Right cardiac atrium (tissue), 5 donors: ENCODE results near the gene UIMC1. TPM values are rescaled to one million over a fixed set of nuclear protein-coding genes. Genes with fewer than 3 reads are reported as not detected.
A peak's percentile ranks its signal among the peaks of the same experiment; 100 is the strongest.
"Not testable (repeated sequence)": the region's sequence is repeated elsewhere in the genome, so short reads cannot be mapped to it uniquely, and the experiment has no call there.

Source experiments
- ATAC-seq, 2 donors: fragments of 200-7000 bp; cut with Tn5 transposase; one replicate each; pipeline versions ENCODE4 v1.8.0 to v1.9.1; 2020; ENCODE audit warnings: moderate library complexity in 2 of 2, mild to moderate bottlenecking in 1 of 2
- DNase-seq, 3 donors: peaks; one replicate each; pipeline ENCODE4 v3.0.0-alpha.2; 2020
- H3K27ac ChIP-seq: one replicate; pipeline ENCODE4 v1.5.1; 2013; ENCODE audit warnings: mild to moderate bottlenecking, low read length, control low read depth, moderate library complexity
- H3K27me3 ChIP-seq: one replicate; pipeline ENCODE4 v1.6.1; 2013; ENCODE audit not compliant: control insufficient read depth, insufficient read depth
- H3K4me1 ChIP-seq: one replicate; pipeline ENCODE4 v1.6.1; 2013; ENCODE audit warnings: low read length; ENCODE audit not compliant: control insufficient read depth, insufficient read depth
- H3K4me3 ChIP-seq: one replicate; pipeline ENCODE4 v1.5.1; 2013; ENCODE audit warnings: low read length, control low read depth
- H3K9me3 ChIP-seq: one replicate; pipeline ENCODE4 v1.6.1; 2013; ENCODE audit warnings: low read length; ENCODE audit not compliant: control insufficient read depth
- WGBS: extraction: QIAGEN DNeasy Blood & Tissue Kit; methylation state at CpG from one replicate; pipeline ENCODE4 v1.1.7; 2013; 5-methylcytosine and 5-hydroxymethylcytosine counted together
- intact Hi-C, 4 donors: fragments of 100-400 bp; cut with DNase I; formaldehyde crosslinking; loops; one replicate each; pipeline versions ENCODE4 v1.11.0 to v1.14.0; 2022 to 2023
- long read RNA-seq, 4 donors: library from polyadenylated mRNA; unstranded; transcript quantifications; one replicate each; pipeline ENCODE4 v2.0.0, GENCODE V29; 2020 to 2021
- polyA plus RNA-seq: library from polyadenylated mRNA; stranded (reverse); fragments of 200-250 nt; gene quantifications from one replicate; pipeline ENCODE4 v1.2.3, GENCODE V29; 2013
- total RNA-seq, 4 donors: library from RNA; stranded (reverse); fragmentation: NEBNext Ultra II Directional; extraction: Animal tissue kit (Norgen Biotek cat#: 25700); gene quantifications; one replicate each; pipeline ENCODE4 v1.2.1, GENCODE V29; 2021
- donor health status: healthy with polysubstance abuse.
- donor health status: DM: no; HTN: yes; CAD: no.
- donor health status: DM: no; HTN: no; CAD: no.
- donor health status: DM: no; HTN: yes; CAD: no; lungs with severe emphysema.
- donor health status: DM: yes; HTN: yes; CAD: no.

UIMC1 gene
- 10 to 100 TPM; 27.5 to 37.6 (median 29.9) TPM for total RNA-seq
- 15.3 TPM for polyA plus RNA-seq
- long read RNA-seq, donor 1, transcript UIMC1-212 (15 exons, 2,502 nt), result major isoform, 11 of 50 reads
- long read RNA-seq, donor 1, partial matches to known transcripts, result 3 of 50 reads
- long read RNA-seq, donor 1, other reads (novel, unspliced or antisense), result 34 of 50 reads
- long read RNA-seq, donor 2, transcript UIMC1-212 (15 exons, 2,502 nt), result major isoform, 7 of 23 reads
- long read RNA-seq, donor 2, partial matches to known transcripts, result 1 of 23 reads
- long read RNA-seq, donor 2, other reads (novel, unspliced or antisense), result 15 of 23 reads
- long read RNA-seq, donor 3, transcript UIMC1-212 (15 exons, 2,502 nt), result major isoform, 22 of 99 reads
- long read RNA-seq, donor 3, partial matches to known transcripts, result 4 of 99 reads
- long read RNA-seq, donor 3, other reads (novel, unspliced or antisense), result 69 of 99 reads
- long read RNA-seq, donor 4, transcript UIMC1-212 (15 exons, 2,502 nt), result major isoform, 5 of 13 reads
- long read RNA-seq, donor 4, partial matches to known transcripts, result 0 of 13 reads
- long read RNA-seq, donor 4, other reads (novel, unspliced or antisense), result 8 of 13 reads

DNA sequence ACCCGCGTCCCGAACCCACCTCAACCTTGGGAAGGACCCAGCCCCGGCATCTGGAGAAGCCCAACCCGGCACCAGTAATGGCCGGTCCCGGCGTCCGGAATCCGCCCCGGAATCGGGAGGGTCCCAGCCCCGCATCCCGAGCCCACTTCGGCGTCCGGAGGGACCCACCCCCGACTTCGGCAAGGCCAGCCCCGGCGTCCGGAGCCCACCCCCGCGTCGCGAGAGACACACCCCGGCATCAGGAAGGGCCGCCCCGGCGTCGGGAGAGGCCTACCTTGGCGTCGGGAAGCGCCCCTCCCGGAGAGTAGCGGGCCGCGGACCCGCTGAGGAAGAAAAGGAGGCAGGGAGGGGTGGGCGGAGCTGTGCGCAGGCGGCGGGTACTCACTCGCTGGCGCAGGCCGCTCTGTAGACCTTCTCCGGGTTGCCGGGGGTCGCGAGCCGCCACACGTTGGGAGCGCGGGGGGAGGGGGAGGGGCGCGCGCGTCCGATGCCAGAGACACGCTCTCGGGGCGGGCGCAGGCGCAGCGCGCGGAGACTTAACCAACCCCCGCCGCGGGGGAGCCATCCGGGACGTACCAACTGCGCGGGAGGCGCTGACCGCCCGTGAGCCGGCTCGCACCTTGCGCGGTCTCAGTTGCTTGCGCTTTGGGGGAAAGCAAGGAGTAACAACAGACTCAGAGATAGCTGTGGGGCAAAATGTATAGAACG, at the start of gene UIMC1:
Gene UIMC1 (minus strand): TSS at position 515 of the 708 bp plus-strand sequence. CDS start 24,164 bp downstream, outside the sequence.
- Histone ChIP-seq H3K27ac (peak within 1 kb of the TSS; percentile 87), H3K4me1 (no peaks in the 10 kb centered on the region), H3K27me3 (no peaks in the 10 kb centered on the region), H3K9me3 (no peaks in the 10 kb centered on the region), H3K4me3 (peak within 1 kb of the TSS; percentile 81)
- ATAC-seq, result peak; percentile 94 to 95
- DNase-seq, result peak; percentile 90 to 97 (median 96)
- under 1% methylated on average over 83 of the region's 83 CpGs for WGBS
- intact Hi-C loops, result no loop called here

DNA sequence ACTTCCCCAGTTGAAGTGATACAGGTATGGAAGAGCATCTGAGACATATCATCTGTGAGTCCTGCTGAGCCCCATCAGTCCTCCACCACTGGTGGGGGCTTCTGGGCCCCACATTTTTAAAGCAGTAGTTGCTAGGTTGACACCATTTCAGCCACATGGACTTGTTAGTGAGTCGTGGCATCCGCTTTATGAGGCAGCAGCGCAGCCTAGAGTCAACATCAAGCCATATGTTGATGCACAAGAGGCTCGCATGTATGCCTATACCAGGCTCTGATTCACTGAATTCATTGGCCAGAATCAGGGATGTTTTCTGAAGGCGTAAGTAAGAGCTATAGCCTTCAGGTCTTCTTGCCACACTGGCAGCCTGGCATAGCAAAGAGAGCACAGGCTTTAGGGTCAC, 42.7 kb upstream of the UIMC1 start:
- DNase-seq, result no peak
- H3K4me1 ChIP-seq, result no peaks in the 10 kb centered on the region
- ATAC-seq, result no peak
- no peak overlapping the region for H3K27ac ChIP-seq
- H3K9me3 ChIP-seq, result no peaks in the 10 kb centered on the region
- intact Hi-C loops, result no loop called here
- H3K27me3 ChIP-seq, result no peaks in the 10 kb centered on the region
- H3K4me3 ChIP-seq, result no peak overlapping the region
- 92% methylated on average over 5 of the region's 5 CpGs for WGBS

- H3K27ac ChIP-seq, H3K4me1 ChIP-seq, DNase-seq, H3K27me3 ChIP-seq, intact Hi-C loops, H3K9me3 ChIP-seq, ATAC-seq, H3K4me3 ChIP-seq: not testable (repeated sequence)
- 96% methylated on average over 7 of the region's 7 CpGs for WGBS
Measured at GRCh38 chr5:177048531-177048930, 42.0 kb upstream of the UIMC1 start.

GRCh38 chr5:177045631-177046030, 39.1 kb upstream of the UIMC1 start:
- 94% methylated on average over 4 of the region's 4 CpGs for WGBS
- DNase-seq, result no peak
- intact Hi-C loops, result no loop called here
- Histone ChIP-seq H3K4me1 (no peaks in the 10 kb centered on the region), H3K27ac (no peak overlapping the region), H3K27me3 (no peaks in the 10 kb centered on the region), H3K4me3 (no peak overlapping the region), H3K9me3 (no peaks in the 10 kb centered on the region)
- no peak for ATAC-seq

GRCh38 chr5:177044641-177045040, 38.1 kb upstream of the UIMC1 start:
- no peak overlapping the region for H3K4me3 ChIP-seq
- intact Hi-C loops, result no loop called here
- H3K27ac ChIP-seq, result no peak overlapping the region
- WGBS, result 89% methylated on average over 1 of the region's 1 CpG
- no peaks in the 10 kb centered on the region for H3K27me3 ChIP-seq
- H3K9me3 ChIP-seq, result no peaks in the 10 kb centered on the region
- DNase-seq, result no peak
- no peak for ATAC-seq
- no peaks in the 10 kb centered on the region for H3K4me1 ChIP-seq

- Histone ChIP-seq H3K27ac (no peak overlapping the region), H3K4me1 (no peaks in the 10 kb centered on the region), H3K4me3 (no peak overlapping the region), H3K27me3 (no peaks in the 10 kb centered on the region), H3K9me3 (no peaks in the 10 kb centered on the region)
- intact Hi-C loops, result no loop called here
- DNase-seq (no peak), ATAC-seq (no peak)
- 61% methylated on average over 1 of the region's 1 CpG for WGBS
Measured at GRCh38 chr5:177043958-177044357, 37.4 kb upstream of the UIMC1 start.

GRCh38 chr5:177043114-177043513, 36.5 kb upstream of the UIMC1 start:
- DNase-seq, result no peak
- Histone ChIP-seq H3K27me3 (no peaks in the 10 kb centered on the region), H3K27ac (no peak overlapping the region), H3K9me3 (no peaks in the 10 kb centered on the region), H3K4me1 (no peaks in the 10 kb centered on the region), H3K4me3 (no peak overlapping the region)
- ATAC-seq, result no peak
- intact Hi-C loops, result no loop called here
- WGBS, result 97% methylated on average over 6 of the region's 6 CpGs

DNA sequence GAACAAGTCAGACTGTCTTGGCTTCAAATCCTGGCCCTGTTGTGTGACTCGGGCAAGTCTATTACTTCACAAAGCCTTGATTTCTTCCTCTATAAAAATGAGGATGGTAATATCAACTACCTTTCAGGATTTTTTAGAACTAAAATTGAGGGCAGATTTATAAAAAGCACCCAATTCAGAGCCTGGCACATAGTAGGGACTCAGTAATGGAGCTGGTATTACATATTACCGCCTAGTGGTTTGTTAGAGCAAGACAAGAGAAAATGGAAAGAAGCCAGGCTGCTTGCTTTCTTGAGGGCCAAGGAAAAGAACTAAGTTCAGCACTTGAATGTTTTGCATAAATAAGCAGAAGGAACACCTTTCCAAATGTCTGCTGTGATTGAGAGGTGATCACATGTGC, 35.4 kb upstream of the UIMC1 start:
- ATAC-seq (no peak), DNase-seq (no peak)
- intact Hi-C loops, result no loop called here
- Histone ChIP-seq H3K27ac (no peak overlapping the region), H3K4me3 (no peak overlapping the region), H3K9me3 (no peaks in the 10 kb centered on the region), H3K4me1 (no peaks in the 10 kb centered on the region), H3K27me3 (no peaks in the 10 kb centered on the region)
- WGBS, result 97% methylated on average over 2 of the region's 2 CpGs

DNA sequence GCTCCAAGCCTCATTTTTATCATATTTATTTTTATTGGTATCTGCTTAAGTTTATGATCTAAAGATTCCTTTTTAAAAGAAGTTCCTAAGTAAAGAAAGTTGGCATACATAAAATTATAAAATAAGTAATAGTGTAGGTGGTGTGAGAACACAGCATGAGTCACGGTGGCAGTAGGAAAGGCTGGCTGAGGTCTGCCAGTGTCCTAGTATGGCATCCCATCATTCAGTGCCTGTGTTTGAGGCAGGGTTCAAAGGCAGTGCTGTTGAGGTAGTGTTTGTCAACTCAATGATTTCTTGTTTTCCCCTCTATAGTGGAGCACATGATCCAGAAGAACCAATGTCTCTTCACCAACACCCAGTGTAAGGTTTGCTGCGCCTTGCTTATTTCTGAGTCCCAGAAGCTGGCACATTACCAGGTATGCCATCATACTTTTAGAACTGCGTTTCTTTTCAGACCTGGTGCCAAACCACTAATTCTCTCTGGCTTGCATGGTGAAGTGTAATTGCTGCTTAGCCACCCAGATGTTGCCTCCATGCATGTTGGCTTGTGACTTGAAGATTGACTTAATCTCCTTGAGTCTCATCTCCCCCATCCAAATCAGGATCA, 34.3 kb upstream of the UIMC1 start:
- H3K4me1 ChIP-seq, result peaks cover 5% of the 10 kb centered on the region
- WGBS, result 78% methylated on average over 3 of the region's 3 CpGs
- H3K9me3 ChIP-seq, result no peaks in the 10 kb centered on the region
- H3K27me3 ChIP-seq, result no peaks in the 10 kb centered on the region
- intact Hi-C loops, result no loop called here
- DNase-seq (no peak), ATAC-seq (no peak)
- no peak overlapping the region for H3K4me3 ChIP-seq
- no peak overlapping the region for H3K27ac ChIP-seq

DNA sequence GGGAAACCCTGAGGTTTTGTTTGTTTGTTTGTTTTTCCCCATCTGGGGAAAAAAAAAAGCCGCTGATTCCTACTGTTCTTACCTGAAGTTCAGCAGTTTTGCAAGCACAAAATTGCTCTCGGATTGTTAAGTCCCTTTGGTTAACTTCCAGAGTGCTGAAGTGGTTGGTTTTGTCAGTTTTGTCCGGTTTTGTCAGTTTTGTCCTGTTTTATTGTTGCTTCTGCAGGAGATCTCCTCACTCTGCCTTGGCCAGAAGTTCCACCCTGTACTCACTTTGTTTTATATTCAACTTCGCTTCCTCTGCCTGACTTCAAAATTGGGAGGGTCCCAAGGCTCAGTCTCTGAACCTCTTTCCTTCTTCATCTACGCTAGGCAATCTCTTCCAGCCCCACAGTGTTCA, 30.3 kb upstream of the UIMC1 start:
- Histone ChIP-seq H3K4me1 (peaks cover 5% of the 10 kb centered on the region), H3K9me3 (no peaks in the 10 kb centered on the region), H3K27ac (no peak overlapping the region), H3K27me3 (no peaks in the 10 kb centered on the region), H3K4me3 (no peak overlapping the region)
- intact Hi-C loops, result no loop called here
- 94% methylated on average over 5 of the region's 5 CpGs for WGBS
- DNase-seq (no peak), ATAC-seq (no peak)

DNA sequence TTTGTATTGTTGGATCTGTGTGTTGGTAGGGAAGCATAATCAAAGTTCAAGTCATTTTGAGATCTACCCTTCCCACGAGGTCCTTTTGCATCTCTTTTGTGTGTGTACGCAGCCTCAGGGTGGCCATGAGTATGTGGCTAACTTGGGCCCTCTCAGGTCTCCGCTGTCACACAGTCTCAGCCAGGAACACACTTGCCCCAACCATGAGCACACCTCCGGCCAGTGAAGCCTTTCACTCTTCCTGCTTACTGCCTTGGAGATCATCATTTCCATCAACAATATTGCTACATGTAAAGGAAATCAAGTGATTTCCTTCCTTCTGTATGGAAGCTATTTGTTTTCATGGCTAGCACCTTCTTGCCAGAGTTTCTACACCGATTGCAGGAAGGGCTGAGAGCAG, 29.9 kb upstream of the UIMC1 start:
- peaks cover 5% of the 10 kb centered on the region for H3K4me1 ChIP-seq
- no peaks in the 10 kb centered on the region for H3K9me3 ChIP-seq
- no peak overlapping the region for H3K27ac ChIP-seq
- WGBS, result 60% methylated on average over 5 of the region's 5 CpGs
- no peak overlapping the region for H3K4me3 ChIP-seq
- DNase-seq (no peak), ATAC-seq (no peak)
- no peaks in the 10 kb centered on the region for H3K27me3 ChIP-seq
- intact Hi-C loops, result no loop called here
